Cardiac fibroblast (primary cell): Measurements from ENCODE around the gene HCN3.
"Not testable (repeated sequence)": the region's sequence is repeated elsewhere in the genome, so short reads cannot be mapped to it uniquely, and the experiment has no call there.

ENCODE experiments used
- DNase-seq, 2 donors: peaks; one replicate each; pipeline versions ENCODE4 v3.0.0 to v3.0.0-alpha.2; 2010; ENCODE audit warnings: low read depth in 2 of 2
- H3K4me3 ChIP-seq, 2 donors: replicated peaks in 1 of 2; 1 replicate in 1 of 2; 2 replicates in 1 of 2; pipeline ENCODE4 v1.5.1; 2011; ENCODE audit warnings: low read depth in 2 of 2, low read length in 2 of 2, mild to moderate bottlenecking in 2 of 2, moderate library complexity in 1 of 2
- TF ChIP-seq, protein P1 (sequence below): IDR thresholded peaks from one replicate; pipeline ENCODE4 v1.5.1; 2011; ENCODE audit warnings: low read depth, mild to moderate bottlenecking, low read length, inconsistent platforms

The HCN3 gene

DNA sequence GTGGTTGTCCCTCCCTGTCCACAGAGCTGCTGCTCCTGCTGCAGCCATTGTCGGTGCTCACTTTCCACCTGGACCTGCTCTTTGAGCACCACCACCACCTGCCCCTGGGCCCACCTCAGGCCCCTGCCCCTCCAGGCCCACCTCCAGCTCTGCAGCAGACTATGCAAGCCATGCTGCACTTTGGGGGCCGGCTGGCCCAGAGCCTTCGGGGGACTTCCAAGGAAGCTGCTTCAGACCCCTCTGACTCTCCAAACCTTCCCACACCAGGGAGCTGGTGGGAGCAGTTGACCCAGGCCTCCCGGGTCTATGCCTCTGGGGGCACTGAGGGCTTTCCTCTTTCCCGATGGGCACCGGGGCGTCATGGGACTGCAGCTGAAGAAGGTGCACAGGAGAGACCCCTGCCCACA lies 49.4 kb downstream of the HCN3 start:
- DNase-seq = no peak
- TF ChIP-seq, protein P1, sequence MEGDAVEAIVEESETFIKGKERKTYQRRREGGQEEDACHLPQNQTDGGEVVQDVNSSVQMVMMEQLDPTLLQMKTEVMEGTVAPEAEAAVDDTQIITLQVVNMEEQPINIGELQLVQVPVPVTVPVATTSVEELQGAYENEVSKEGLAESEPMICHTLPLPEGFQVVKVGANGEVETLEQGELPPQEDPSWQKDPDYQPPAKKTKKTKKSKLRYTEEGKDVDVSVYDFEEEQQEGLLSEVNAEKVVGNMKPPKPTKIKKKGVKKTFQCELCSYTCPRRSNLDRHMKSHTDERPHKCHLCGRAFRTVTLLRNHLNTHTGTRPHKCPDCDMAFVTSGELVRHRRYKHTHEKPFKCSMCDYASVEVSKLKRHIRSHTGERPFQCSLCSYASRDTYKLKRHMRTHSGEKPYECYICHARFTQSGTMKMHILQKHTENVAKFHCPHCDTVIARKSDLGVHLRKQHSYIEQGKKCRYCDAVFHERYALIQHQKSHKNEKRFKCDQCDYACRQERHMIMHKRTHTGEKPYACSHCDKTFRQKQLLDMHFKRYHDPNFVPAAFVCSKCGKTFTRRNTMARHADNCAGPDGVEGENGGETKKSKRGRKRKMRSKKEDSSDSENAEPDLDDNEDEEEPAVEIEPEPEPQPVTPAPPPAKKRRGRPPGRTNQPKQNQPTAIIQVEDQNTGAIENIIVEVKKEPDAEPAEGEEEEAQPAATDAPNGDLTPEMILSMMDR = no peak
- no peak overlapping the region for H3K4me3 ChIP-seq

DNA sequence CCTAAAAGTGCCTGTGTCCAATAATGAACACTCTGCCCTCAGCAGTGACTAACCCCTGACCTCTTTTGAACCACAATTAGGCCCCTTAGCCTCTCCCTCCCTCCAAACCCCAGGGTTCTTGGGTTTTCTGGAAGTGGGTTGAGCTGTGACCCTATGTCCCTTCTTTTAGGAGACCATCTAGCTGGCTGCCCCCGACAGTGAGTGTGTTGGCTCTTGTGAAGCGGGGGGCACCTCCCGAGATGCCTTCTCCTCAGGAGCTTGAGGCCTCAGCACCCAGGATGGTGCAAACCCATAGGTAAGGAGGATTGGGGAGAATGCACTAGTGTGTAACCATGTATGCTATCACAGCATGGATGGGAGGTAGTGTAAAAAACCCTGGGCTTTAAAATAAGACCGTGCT lies 50.7 kb downstream of the HCN3 start:
- TF ChIP-seq, protein P1 = no peak
- no peak for DNase-seq
- no peak overlapping the region for H3K4me3 ChIP-seq

DNA sequence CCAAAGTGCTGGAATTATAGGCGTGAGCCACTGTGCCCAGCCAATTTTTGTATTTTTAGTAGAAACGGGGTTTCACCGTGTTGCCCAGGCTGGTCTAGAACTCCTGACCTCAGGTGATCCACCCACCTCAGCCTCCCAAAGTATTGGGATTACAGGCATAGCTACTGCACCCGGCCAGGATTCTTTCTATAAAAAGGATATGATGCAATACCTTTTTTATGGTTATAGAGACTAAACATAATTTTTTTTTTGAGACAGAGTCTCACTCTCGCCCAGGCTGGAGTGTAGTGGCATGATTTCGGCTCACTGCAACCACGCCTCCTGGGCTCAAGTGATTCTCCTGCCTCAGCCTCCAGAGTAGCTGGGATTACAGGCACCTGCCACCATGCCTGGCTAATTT lies 51.6 kb downstream of the HCN3 start:
- H3K4me3 ChIP-seq, DNase-seq: not testable (repeated sequence)

DNA sequence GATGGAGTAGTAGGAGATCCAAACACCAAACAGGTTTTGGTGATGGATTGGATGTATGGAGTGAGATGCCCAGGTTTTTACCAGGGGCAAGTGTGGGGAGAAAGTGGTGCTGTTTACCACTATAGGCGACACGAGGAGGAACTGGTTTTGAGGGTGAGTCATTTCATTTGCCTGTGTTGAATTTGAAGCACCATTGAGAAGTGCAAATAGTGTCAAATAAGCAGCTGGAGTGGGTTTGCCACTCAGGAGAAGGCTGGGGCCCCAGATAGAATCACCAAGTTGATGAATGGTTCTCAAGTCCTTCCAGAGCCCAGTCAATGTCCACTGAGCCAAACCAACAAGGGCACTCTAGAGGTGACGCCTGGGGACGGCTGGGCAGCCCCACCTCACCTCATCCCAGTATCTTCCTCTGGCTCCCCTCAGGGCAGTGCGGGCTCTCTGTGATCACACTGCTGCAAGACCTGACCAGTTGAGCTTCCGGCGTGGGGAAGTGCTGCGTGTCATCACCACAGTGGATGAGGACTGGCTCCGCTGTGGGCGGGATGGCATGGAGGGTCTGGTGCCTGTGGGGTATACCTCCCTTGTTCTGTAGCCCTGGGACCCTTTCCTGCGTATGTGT lies 52.8 kb downstream of the HCN3 start:
- TF ChIP-seq, protein P1 = no peak
- no peak overlapping the region for H3K4me3 ChIP-seq
- no peak for DNase-seq

DNA sequence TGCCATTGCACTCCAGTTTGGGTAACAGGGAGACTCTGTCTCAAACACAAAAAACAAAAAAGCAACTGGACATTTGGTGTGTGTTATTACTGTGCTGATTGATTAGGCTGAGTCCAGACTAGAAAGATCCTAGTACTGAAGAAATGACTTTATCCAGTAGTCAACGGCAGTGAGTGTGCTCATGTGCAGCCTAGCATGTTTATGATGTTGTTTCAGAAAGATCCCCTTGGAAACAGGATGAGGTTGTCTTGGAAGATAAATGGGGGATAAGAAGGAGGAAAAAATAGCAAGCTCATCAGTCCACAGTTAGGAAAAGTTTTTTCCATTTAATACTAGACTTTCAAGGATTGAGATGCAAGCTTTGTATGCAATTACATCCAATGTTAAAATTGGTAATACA lies 57.7 kb downstream of the HCN3 start:
- no peak overlapping the region for H3K4me3 ChIP-seq
- TF ChIP-seq, protein P1 = no peak
- no peak for DNase-seq
